Measurements from ENCODE around the gene MEP1A.

Gene MEP1A

DNA sequence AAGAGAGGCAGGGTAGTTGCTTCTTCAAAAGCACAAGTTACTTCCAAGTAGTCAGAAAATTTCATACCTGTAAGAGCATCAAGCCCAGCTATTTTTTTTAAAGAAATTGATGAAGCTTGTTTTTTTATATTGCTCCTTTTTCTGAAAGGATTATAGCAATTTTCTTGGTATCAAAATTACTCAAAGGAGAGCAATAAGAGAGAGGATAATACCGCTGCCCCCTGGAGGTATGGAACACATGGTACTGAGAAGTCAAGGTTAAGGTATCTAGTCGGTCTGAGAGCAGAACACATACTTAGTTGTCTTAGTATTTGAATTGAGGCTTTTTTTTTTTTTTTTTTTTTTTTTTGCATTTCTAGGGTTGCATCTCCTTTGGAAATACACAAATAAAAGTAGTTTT, 69.2 kb downstream of the MEP1A start:
- no peaks in the 10 kb centered on the region for H3K9me3 ChIP-seq (ENCODE audit: control insufficient read depth, low read length)
- H3K36me3 ChIP-seq (ENCODE audit: control insufficient read depth, insufficient read depth, low read length), result no peaks in the 10 kb centered on the region
- 90 to 100% methylated on average over 2 of the region's 2 CpGs for WGBS, 2 experiments
- H3K4me1 ChIP-seq (ENCODE audit: control insufficient read depth, insufficient read depth, low read length), result no peaks in the 10 kb centered on the region
- no peaks in the 10 kb centered on the region for H3K27me3 ChIP-seq (ENCODE audit: control insufficient read depth, insufficient read depth, low read length, poor library complexity, severe bottlenecking)
- no peak overlapping the region for H3K27ac ChIP-seq (ENCODE audit: insufficient read depth, low read depth, low read length, poor library complexity, severe bottlenecking)
- no peak overlapping the region for H3K4me3 ChIP-seq (ENCODE audit: insufficient read depth, low read depth, low read length)

DNA sequence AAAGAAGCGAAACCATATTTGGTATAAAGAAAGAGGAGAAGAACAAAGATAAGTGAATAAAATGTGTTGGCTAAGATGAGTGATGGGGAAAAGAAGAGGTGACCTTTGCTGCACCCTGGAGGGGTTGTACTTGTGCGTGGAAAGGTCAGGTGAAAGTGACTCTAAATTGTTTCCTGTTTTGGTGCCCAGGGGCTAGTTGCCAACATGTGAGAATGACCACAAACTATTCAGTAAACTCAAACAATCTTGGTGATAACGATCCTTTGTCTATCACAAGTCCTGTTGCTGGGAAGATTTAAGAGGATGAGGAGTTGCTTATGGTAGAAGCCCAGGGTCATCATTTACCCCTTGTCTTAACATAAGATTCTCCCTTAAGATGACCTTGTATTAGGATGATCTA, 70.6 kb downstream of the MEP1A start:
- H3K27ac ChIP-seq (ENCODE audit: insufficient read depth, low read depth, low read length, poor library complexity, severe bottlenecking), result no peak overlapping the region
- no peaks in the 10 kb centered on the region for H3K9me3 ChIP-seq (ENCODE audit: control insufficient read depth, low read length)
- no peak overlapping the region for H3K4me3 ChIP-seq (ENCODE audit: insufficient read depth, low read depth, low read length)
- no peaks in the 10 kb centered on the region for H3K36me3 ChIP-seq (ENCODE audit: control insufficient read depth, insufficient read depth, low read length)
- no peaks in the 10 kb centered on the region for H3K4me1 ChIP-seq (ENCODE audit: control insufficient read depth, insufficient read depth, low read length)
- H3K27me3 ChIP-seq (ENCODE audit: control insufficient read depth, insufficient read depth, low read length, poor library complexity, severe bottlenecking), result no peaks in the 10 kb centered on the region
- 96 to 98% methylated on average over 2 to 3 of the region's 3 CpGs for WGBS, 2 experiments

DNA sequence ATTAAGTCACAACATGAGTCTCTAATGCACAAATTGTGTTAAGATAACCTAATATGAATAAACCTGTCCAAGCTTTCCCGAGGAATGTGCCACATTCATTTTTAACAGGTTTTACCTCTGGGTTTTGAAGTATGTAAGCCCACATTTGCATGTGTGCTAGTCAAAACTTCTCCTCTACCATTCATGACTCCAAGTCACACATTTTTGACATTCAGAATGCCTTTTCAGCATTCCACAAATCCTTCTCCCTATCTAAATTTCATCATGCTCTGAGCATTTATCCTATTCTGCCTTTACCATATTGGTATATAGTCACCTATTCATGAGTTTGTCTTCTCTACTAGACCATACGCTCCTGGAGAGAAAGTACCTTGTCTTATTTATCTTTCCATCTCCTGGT, 72.0 kb downstream of the MEP1A start:
- 80 to 85% methylated on average over 2 of the region's 2 CpGs for WGBS, 2 experiments
- H3K27ac ChIP-seq (ENCODE audit: insufficient read depth, low read depth, low read length, poor library complexity, severe bottlenecking), result no peak overlapping the region
- no peak overlapping the region for H3K4me3 ChIP-seq (ENCODE audit: insufficient read depth, low read depth, low read length)
- H3K27me3 ChIP-seq (ENCODE audit: control insufficient read depth, insufficient read depth, low read length, poor library complexity, severe bottlenecking), result no peaks in the 10 kb centered on the region
- H3K4me1 ChIP-seq (ENCODE audit: control insufficient read depth, insufficient read depth, low read length), result no peaks in the 10 kb centered on the region
- no peaks in the 10 kb centered on the region for H3K9me3 ChIP-seq (ENCODE audit: control insufficient read depth, low read length)
- no peaks in the 10 kb centered on the region for H3K36me3 ChIP-seq (ENCODE audit: control insufficient read depth, insufficient read depth, low read length)

DNA sequence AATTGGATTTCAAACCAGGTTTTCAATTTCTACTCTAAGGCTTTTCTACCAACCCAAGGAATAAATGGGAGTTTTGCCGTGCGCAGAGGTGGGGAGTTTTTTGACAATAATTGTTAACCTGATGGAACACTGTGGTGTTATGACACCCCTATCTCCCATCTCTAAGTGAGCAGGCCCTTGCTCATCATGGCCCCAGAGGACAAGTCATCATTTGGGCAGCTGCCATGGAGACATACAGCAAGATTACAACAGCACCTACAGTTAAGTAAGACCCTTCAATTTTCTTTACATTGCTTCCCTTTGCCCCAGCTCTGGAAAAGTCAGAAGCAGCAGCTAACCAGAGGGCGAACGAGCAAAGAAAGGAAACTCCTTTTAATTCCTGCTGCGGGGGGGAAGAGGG, 74.2 kb downstream of the MEP1A start:
- Histone ChIP-seq H3K27ac (ENCODE audit: insufficient read depth, low read depth, low read length, poor library complexity, severe bottlenecking) (no peak overlapping the region), H3K4me1 (ENCODE audit: control insufficient read depth, insufficient read depth, low read length) (no peaks in the 10 kb centered on the region), H3K27me3 (ENCODE audit: control insufficient read depth, insufficient read depth, low read length, poor library complexity, severe bottlenecking) (no peaks in the 10 kb centered on the region), H3K4me3 (ENCODE audit: insufficient read depth, low read depth, low read length) (no peak overlapping the region), H3K36me3 (ENCODE audit: control insufficient read depth, insufficient read depth, low read length) (no peaks in the 10 kb centered on the region), H3K9me3 (ENCODE audit: control insufficient read depth, low read length) (no peaks in the 10 kb centered on the region)
- WGBS, 2 experiments, result 72 to 79% methylated on average over 4 to 5 of the region's 5 CpGs

DNA sequence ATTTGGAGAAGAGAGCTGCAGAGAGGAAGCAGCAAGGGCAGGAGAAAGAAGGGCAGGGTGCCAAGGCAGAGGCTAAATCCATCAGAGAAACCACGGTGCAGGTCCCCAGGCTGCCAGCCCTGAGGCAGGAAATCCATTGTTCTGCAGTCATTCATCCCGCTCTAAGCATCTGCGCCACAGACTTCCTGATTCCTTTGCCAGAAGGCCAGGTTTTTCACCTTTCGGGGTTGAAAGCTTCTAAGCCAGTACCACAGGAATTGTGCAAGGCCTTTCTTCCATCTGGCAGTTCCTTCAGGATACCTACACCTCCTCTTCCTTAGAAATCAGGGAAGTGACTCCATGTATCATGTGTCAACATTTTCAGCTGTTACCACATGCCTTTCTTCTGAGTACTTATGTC, 82.9 kb downstream of the MEP1A start:
- Histone ChIP-seq H3K27me3 (ENCODE audit: control insufficient read depth, insufficient read depth, low read length, poor library complexity, severe bottlenecking) (no peaks in the 10 kb centered on the region), H3K36me3 (ENCODE audit: control insufficient read depth, insufficient read depth, low read length) (no peaks in the 10 kb centered on the region), H3K9me3 (ENCODE audit: control insufficient read depth, low read length) (no peaks in the 10 kb centered on the region), H3K4me3 (ENCODE audit: insufficient read depth, low read depth, low read length) (no peak overlapping the region), H3K4me1 (ENCODE audit: control insufficient read depth, insufficient read depth, low read length) (no peaks in the 10 kb centered on the region), H3K27ac (ENCODE audit: insufficient read depth, low read depth, low read length, poor library complexity, severe bottlenecking) (no peak overlapping the region)
- WGBS, 2 experiments, result 56 to 57% methylated on average over 4 of the region's 4 CpGs

DNA sequence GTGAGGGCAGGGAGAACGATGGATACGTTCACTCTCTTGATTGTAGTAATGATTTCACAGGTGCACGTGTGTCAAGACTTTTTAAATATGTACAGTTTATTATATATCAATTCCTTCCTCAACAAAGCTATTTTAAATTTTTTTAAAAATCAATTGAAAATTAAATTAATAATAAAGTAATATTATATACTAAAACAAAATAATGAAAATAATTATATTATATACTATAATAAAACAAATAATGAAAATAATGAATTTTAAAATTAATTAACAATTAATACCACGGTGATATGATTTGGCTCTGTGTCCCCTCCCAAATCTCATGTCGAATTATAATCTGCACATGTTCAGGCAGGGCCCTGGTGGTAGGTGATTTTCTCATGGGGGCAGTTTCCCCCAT, 85.8 kb downstream of the MEP1A start:
- Histone ChIP-seq H3K36me3 (ENCODE audit: control insufficient read depth, insufficient read depth, low read length) (no peaks in the 10 kb centered on the region), H3K9me3 (ENCODE audit: control insufficient read depth, low read length) (no peaks in the 10 kb centered on the region), H3K27me3 (ENCODE audit: control insufficient read depth, insufficient read depth, low read length, poor library complexity, severe bottlenecking) (no peaks in the 10 kb centered on the region), H3K4me3 (ENCODE audit: insufficient read depth, low read depth, low read length) (no peak overlapping the region), H3K4me1 (ENCODE audit: control insufficient read depth, insufficient read depth, low read length) (no peaks in the 10 kb centered on the region), H3K27ac (ENCODE audit: insufficient read depth, low read depth, low read length, poor library complexity, severe bottlenecking) (no peak overlapping the region)
- WGBS, 2 experiments, result 96 to 98% methylated on average over 4 of the region's 5 CpGs

DNA sequence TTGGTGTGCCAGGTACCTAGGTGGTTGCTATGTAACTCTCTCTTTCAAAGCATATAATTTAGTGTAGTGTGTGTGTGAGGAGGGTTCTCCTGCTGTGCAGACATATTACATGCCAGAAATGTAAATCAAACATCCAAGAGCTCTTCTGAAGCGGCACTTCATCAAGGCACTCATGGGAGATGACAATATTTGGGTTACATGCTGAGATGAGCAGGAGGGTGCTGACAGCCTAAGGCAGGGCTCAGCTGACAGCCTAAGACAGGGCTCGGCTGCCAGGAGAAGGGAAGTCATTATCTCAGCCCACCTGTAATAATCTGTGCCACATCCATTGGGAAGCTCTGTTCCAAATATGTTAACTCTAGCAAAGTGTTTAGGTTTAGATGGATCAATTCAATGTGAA, 89.5 kb downstream of the MEP1A start:
- Histone ChIP-seq H3K9me3 (ENCODE audit: control insufficient read depth, low read length) (no peaks in the 10 kb centered on the region), H3K27me3 (ENCODE audit: control insufficient read depth, insufficient read depth, low read length, poor library complexity, severe bottlenecking) (no peaks in the 10 kb centered on the region), H3K4me1 (ENCODE audit: control insufficient read depth, insufficient read depth, low read length) (no peaks in the 10 kb centered on the region), H3K36me3 (ENCODE audit: control insufficient read depth, insufficient read depth, low read length) (no peaks in the 10 kb centered on the region), H3K4me3 (ENCODE audit: insufficient read depth, low read depth, low read length) (no peak overlapping the region), H3K27ac (ENCODE audit: insufficient read depth, low read depth, low read length, poor library complexity, severe bottlenecking) (no peak overlapping the region)
- 92 to 96% methylated on average over 2 of the region's 2 CpGs for WGBS, 2 experiments

DNA sequence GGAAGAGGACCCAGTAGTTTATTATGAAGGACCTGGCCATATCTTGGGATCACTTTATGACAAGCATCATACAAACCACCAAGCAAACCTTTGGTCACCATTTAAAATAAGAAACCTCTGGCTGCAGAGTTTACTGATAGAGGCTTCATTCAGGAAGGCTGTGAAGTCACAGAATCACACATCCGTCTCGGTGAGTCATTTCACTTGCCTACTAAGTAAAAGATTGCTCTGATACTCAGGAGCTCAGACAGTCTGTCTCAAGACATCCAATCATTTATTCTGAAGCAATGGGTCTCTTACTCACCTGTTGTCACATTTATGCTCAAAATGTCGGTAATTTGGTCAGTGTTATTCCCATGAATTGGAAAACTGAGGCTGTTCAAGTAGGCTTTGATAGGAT, 94.8 kb downstream of the MEP1A start:
- Histone ChIP-seq H3K27me3 (ENCODE audit: control insufficient read depth, insufficient read depth, low read length, poor library complexity, severe bottlenecking) (no peaks in the 10 kb centered on the region), H3K36me3 (ENCODE audit: control insufficient read depth, insufficient read depth, low read length) (no peaks in the 10 kb centered on the region), H3K4me3 (ENCODE audit: insufficient read depth, low read depth, low read length) (no peak overlapping the region), H3K27ac (ENCODE audit: insufficient read depth, low read depth, low read length, poor library complexity, severe bottlenecking) (no peak overlapping the region), H3K9me3 (ENCODE audit: control insufficient read depth, low read length) (no peaks in the 10 kb centered on the region), H3K4me1 (ENCODE audit: control insufficient read depth, insufficient read depth, low read length) (no peaks in the 10 kb centered on the region)
- WGBS, 2 experiments, result 72 to 85% methylated on average over 3 of the region's 3 CpGs

DNA sequence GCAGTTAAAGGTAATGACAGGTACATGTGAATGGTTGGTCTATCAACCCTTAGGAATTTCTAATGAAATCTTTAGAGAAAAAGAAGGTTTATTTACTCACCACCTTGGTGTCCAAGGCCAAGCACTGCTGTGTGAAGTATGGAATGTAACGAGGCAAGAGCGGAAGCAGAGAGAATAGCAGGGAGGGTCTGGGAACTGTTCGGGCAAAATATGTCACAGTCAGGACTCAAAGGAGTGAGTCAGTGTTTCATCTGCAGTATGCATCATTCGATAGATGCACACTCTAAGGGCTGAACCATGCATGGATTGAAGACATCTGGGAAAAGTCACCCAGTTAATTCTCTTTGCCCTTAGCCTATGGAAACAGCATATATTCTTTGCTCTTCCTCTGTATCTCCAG, 95.4 kb downstream of the MEP1A start:
- Histone ChIP-seq H3K4me3 (ENCODE audit: insufficient read depth, low read depth, low read length) (no peak overlapping the region), H3K36me3 (ENCODE audit: control insufficient read depth, insufficient read depth, low read length) (no peaks in the 10 kb centered on the region), H3K4me1 (ENCODE audit: control insufficient read depth, insufficient read depth, low read length) (no peaks in the 10 kb centered on the region), H3K27ac (ENCODE audit: insufficient read depth, low read depth, low read length, poor library complexity, severe bottlenecking) (no peak overlapping the region), H3K27me3 (ENCODE audit: control insufficient read depth, insufficient read depth, low read length, poor library complexity, severe bottlenecking) (no peaks in the 10 kb centered on the region), H3K9me3 (ENCODE audit: control insufficient read depth, low read length) (no peaks in the 10 kb centered on the region)
- 96 to 97% methylated on average over 4 of the region's 4 CpGs for WGBS, 2 experiments
